Liver (tissue), 2 donors: ENCODE measurements around the gene TTLL5.

ENCODE experiments used
- CTCF ChIP-seq: fragments of 150-350 bp; IDR thresholded peaks from 2 replicates; pipeline ENCODE4 v1.5.1; 2017; ENCODE audit warnings: improper control_type of control experiment, low read depth, low read length; ENCODE audit not compliant: missing input control
- MAX ChIP-seq: IDR thresholded peaks from 2 replicates; pipeline ENCODE4 v1.6.1; 2016; ENCODE audit warnings: antibody characterized with exemption
- REST ChIP-seq: IDR thresholded peaks from 2 replicates; pipeline ENCODE4 v1.6.1; 2016; ENCODE audit warnings: antibody characterized with exemption, mild to moderate bottlenecking
- YY1 ChIP-seq: IDR thresholded peaks from 2 replicates; pipeline ENCODE4 v1.6.1; 2016; ENCODE audit warnings: antibody characterized with exemption, mild to moderate bottlenecking
- donor health status: healthy.

- TF ChIP-seq CTCF (no peak), REST (no peak), YY1 (no peak), MAX (no peak)
Measured at GRCh38 chr14:75649337-75649736, 11.7 kb upstream of the TTLL5 start.
